ENCODE measurements around the gene ARPC5L. TPM values are rescaled to one million over a fixed set of nuclear protein-coding genes. Genes with fewer than 3 reads are reported as not detected.

ARPC5L gene
- total and polyA plus RNA-seq, 9 of the 15 experiments (the other 6 are each of a cell fraction or from before 2014, with no cell fraction given), result 25.4 to 113 (median 63.8) TPM

- no peak for TF ChIP-seq BDP1 (IDR thresholded peaks at IDR 0.05; ENCODE audit: insufficient read depth, insufficient read length)
- TF ChIP-seq SMAD3 (CRISPR knock-in tag; conservative IDR thresholded peaks at IDR 0.05), result 0 out of 2 replicates have a peak, but pooled peaks have one; percentile 2
- peak; percentile 38; the same call in 1 of the 2 replicates for TF ChIP-seq ZNF384 (IDR thresholded peaks at IDR 0.05; ENCODE audit: low read depth, low read length)
- TF ChIP-seq NR0B1 (IDR thresholded peaks at IDR 0.05; ENCODE audit: partially characterized antibody), result no peak
- TF ChIP-seq NKRF (IDR thresholded peaks at IDR 0.05; ENCODE audit: borderline replicate concordance), result peak; percentile 51; the same call in 1 of the 2 replicates
- TF ChIP-seq CEBPB (tag; IDR thresholded peaks at IDR 0.05), result no peak
- peak; percentile 44; the same call in 1 of the 2 replicates for TF ChIP-seq ESRRA (IDR thresholded peaks at IDR 0.05; ENCODE audit: borderline replicate concordance, low read depth)
- no peak for TF ChIP-seq ZNF253 (CRISPR knock-in tag; conservative IDR thresholded peaks at IDR 0.05)
- TF ChIP-seq RAD21 (CRISPR knock-in tag; conservative IDR thresholded peaks at IDR 0.05 in 1 of 2, IDR thresholded peaks at IDR 0.05 in 1 of 2), result peak; percentile 99 to 100
- TF ChIP-seq CBFA2T2 (conservative IDR thresholded peaks at IDR 0.05), result no peak
- TF ChIP-seq FOXP4 (CRISPR knock-in tag; IDR thresholded peaks at IDR 0.05; ENCODE audit: borderline replicate concordance), result 0 out of 2 replicates have a peak, but pooled peaks have one; percentile 28
- no peak; the same call in 1 of the 2 replicates for TF ChIP-seq TOE1 (IDR thresholded peaks at IDR 0.05; ENCODE audit: borderline replicate concordance)
- TF ChIP-seq TOE1 (CRISPR knock-in tag; IDR thresholded peaks at IDR 0.05; ENCODE audit: borderline replicate concordance, low read depth), result peak; percentile 79; the same call in 1 of the 2 replicates
- TF ChIP-seq ZNF121 (CRISPR knock-in tag; conservative IDR thresholded peaks at IDR 0.05), result no peak
- TF ChIP-seq SMAD4 (CRISPR knock-in tag; conservative IDR thresholded peaks at IDR 0.05), result peak; percentile 47
- 0 out of 2 replicates have a peak, but pooled peaks have one; percentile 35 for TF ChIP-seq ZNF830 (CRISPR knock-in tag; IDR thresholded peaks at IDR 0.05)
- peak; percentile 83 for TF ChIP-seq BCOR (IDR thresholded peaks at IDR 0.05)
- TF ChIP-seq ZNF12 (CRISPR knock-in tag; IDR thresholded peaks at IDR 0.05), result no peak
- TF ChIP-seq HCFC1 (IDR thresholded peaks at IDR 0.05; ENCODE audit: low read depth, low read length), result peak; percentile 10; the same call in 1 of the 2 replicates
- peak; percentile 88; the same call in 1 of the 2 replicates for TF ChIP-seq CTBP1 (IDR thresholded peaks at IDR 0.05; ENCODE audit: borderline replicate concordance)
- TF ChIP-seq JUN (IDR thresholded peaks at IDR 0.05; ENCODE audit: borderline replicate concordance, low read depth, low read length), result 0 out of 2 replicates have a peak, but pooled peaks have one; percentile 13
- TF ChIP-seq JUN (CRISPR knock-in tag; IDR thresholded peaks at IDR 0.05; ENCODE audit: borderline replicate concordance), result no peak
- TF ChIP-seq ARNT (IDR thresholded peaks at IDR 0.05), result no peak
- TF ChIP-seq RBFOX2 (IDR thresholded peaks at IDR 0.05; ENCODE audit: low read depth, low read length), result peak; percentile 62
Measured at GRCh38 chr9:124852829-124853531, 8.9 kb upstream of the ARPC5L start, which contains the start of gene WDR38 (continued).
